HG02642 (cell line): ENCODE measurements around the gene MACROH2A1.
"Not testable (repeated sequence)": the region's sequence is repeated elsewhere in the genome, so short reads cannot be mapped to it uniquely, and the experiment has no call there.

Source experiments
- ATAC-seq: cut with Tn5 transposase; IDR thresholded peaks from one replicate; pipeline ENCODE4 v1.9.1; 2021; ENCODE audit warnings: mild to moderate bottlenecking; ENCODE audit not compliant: unreplicated experiment, poor library complexity

MACROH2A1 gene

GRCh38 chr5:135382981-135383380 lies 16.1 kb downstream of the MACROH2A1 start:
- ATAC-seq: no peak

GRCh38 chr5:135382106-135382790 lies 16.8 kb downstream of the MACROH2A1 start:
- ATAC-seq: no peak

- ATAC-seq: no peak
Observed at GRCh38 chr5:135379046-135379654, 19.9 kb downstream of the MACROH2A1 start.

GRCh38 chr5:135377751-135378680 lies 21.0 kb downstream of the MACROH2A1 start:
- peak; percentile 21 for ATAC-seq

- peak; percentile 80 for ATAC-seq
Observed at GRCh38 chr5:135376961-135377624, 21.9 kb downstream of the MACROH2A1 start.

GRCh38 chr5:135375040-135375793 lies 23.8 kb downstream of the MACROH2A1 start:
- no peak for ATAC-seq

GRCh38 chr5:135373736-135374515 lies 25.1 kb downstream of the MACROH2A1 start:
- no peak for ATAC-seq

- ATAC-seq: no peak
Observed at GRCh38 chr5:135372654-135373381, 26.2 kb downstream of the MACROH2A1 start.

GRCh38 chr5:135371622-135372232 lies 27.3 kb downstream of the MACROH2A1 start:
- no peak for ATAC-seq

GRCh38 chr5:135369952-135370351 lies 29.1 kb downstream of the MACROH2A1 start:
- no peak for ATAC-seq

- ATAC-seq: no peak
Observed at GRCh38 chr5:135367554-135367953, 31.5 kb downstream of the MACROH2A1 start.

- no peak for ATAC-seq
Observed at GRCh38 chr5:135367076-135367475, 32.0 kb downstream of the MACROH2A1 start.

GRCh38 chr5:135365281-135365680 lies 33.8 kb downstream of the MACROH2A1 start:
- ATAC-seq: no peak

GRCh38 chr5:135364421-135365262 lies 34.4 kb downstream of the MACROH2A1 start:
- no peak for ATAC-seq

- not testable (repeated sequence) for ATAC-seq
Observed at GRCh38 chr5:135363342-135363741, 35.7 kb downstream of the MACROH2A1 start.

GRCh38 chr5:135362102-135362501 lies 36.9 kb downstream of the MACROH2A1 start:
- no peak for ATAC-seq
